Gastrocnemius medialis (tissue), 4 donors: ENCODE data around the gene FGF13. TPM values are rescaled to one million over a fixed set of nuclear protein-coding genes. Genes with fewer than 3 reads are reported as not detected.

Source experiments
- ATAC-seq, 2 donors: fragments of 150-250 bp; one replicate each; pipeline ENCODE4 v1.9.1; 2016
- DNase-seq, 2 donors: peaks; one replicate each; pipeline ENCODE4 v3.0.0-alpha.2; 2019
- H3K27ac ChIP-seq, 4 donors: fragments of 200-600 bp; sonication (generic); 1 replicate in 1 of 4; 2 replicates in 3 of 4; pipeline ENCODE4 v1.5.1; 2016 to 2018; ENCODE audit warnings: mild to moderate bottlenecking in 2 of 4, moderate library complexity in 1 of 4
- H3K27me3 ChIP-seq, 3 donors: fragments of 200-600 bp; sonication (generic) in 2 of 3; 1 replicate in 1 of 3; 2 replicates in 2 of 3; pipeline versions ENCODE4 v1.5.1 to v1.6.0; 2016 to 2019; ENCODE audit warnings: mild to moderate bottlenecking in 1 of 3, moderate library complexity in 1 of 3
- H3K36me3 ChIP-seq, 2 donors: fragments of 200-600 bp; sonication (generic) in 1 of 2; one replicate each; pipeline ENCODE4 v1.5.1; 2017 to 2018
- H3K4me1 ChIP-seq, 2 donors: fragments of 200-600 bp; sonication (generic) in 1 of 2; one replicate each; pipeline ENCODE4 v1.5.1; 2016 to 2017; ENCODE audit warnings: mild to moderate bottlenecking in 2 of 2
- H3K4me3 ChIP-seq, 4 donors: fragments of 200-600 bp; sonication (generic) in 3 of 4; 1 replicate in 1 of 4; 2 replicates in 3 of 4; pipeline ENCODE4 v1.5.1; 2016 to 2019; ENCODE audit warnings: mild to moderate bottlenecking in 2 of 4
- H3K9me3 ChIP-seq, 3 donors: fragments of 200-600 bp; sonication (generic) in 2 of 3; 1 replicate in 1 of 3; 2 replicates in 2 of 3; pipeline ENCODE4 v1.5.1; 2016 to 2019
- CTCF ChIP-seq, 5 experiments: fragments of 450-650 bp in 3 of 5; fragments of 200-600 bp in 2 of 5; sonication (generic) in 2 of 5; IDR thresholded peaks in 4 of 5; conservative IDR thresholded peaks in 1 of 5; 1 replicate in 4 of 5; 2 replicates in 1 of 5; pipeline ENCODE4 v1.5.1; 2016 to 2019; ENCODE audit warnings: antibody characterized with exemption in 5 of 5, mild to moderate bottlenecking in 3 of 5, moderate library complexity in 3 of 5
- POLR2A ChIP-seq, 2 donors: fragments of 450-650 bp; IDR thresholded peaks; one replicate each; pipeline ENCODE4 v1.6.1; 2017; ENCODE audit warnings: antibody characterized with exemption in 2 of 2, mild to moderate bottlenecking in 2 of 2, moderate library complexity in 2 of 2
- in situ Hi-C, 4 donors: fragments of 200-750 bp; cut with MboI; loops; one replicate each; pipeline versions ENCODE4 v1.15.0 to v1.8.0; 2017; ENCODE audit warnings: low sequenced_read_pairs in 4 of 4
- intact Hi-C: fragments of 100-400 bp; cut with DNase I; formaldehyde crosslinking; loops from one replicate; pipeline ENCODE4 v1.15.1; 2023; ENCODE audit warnings: low total_unique reads
- total RNA-seq, 4 donors: library from RNA; depleted of rRNA; stranded (reverse); fragments of >200 nt; gene quantifications; one replicate each; pipeline versions ENCODE4 v1.1.0 to v1.2.3, GENCODE V29; 2016

Gene FGF13
- total RNA-seq, 4 donors from 2014 or later = 12.5 to 25.0 (median 14.4) TPM

- no peak overlapping the region for H3K27ac ChIP-seq
- no peak overlapping the region for H3K4me3 ChIP-seq
- no peaks in the 10 kb centered on the region for H3K4me1 ChIP-seq
- intact Hi-C loops = loop anchor here (5.0 to 10.0 kb wide), 2 partner anchors 554 to 621 kb away; no protein-coding TSS in a partner anchor
- H3K36me3 ChIP-seq = no peaks in the 10 kb centered on the region
- H3K9me3 ChIP-seq = no peaks in the 10 kb centered on the region
- H3K27me3 ChIP-seq = no peaks in the 10 kb centered on the region
- TF ChIP-seq CTCF (IDR thresholded peaks at IDR 0.05 in 4 of 5, conservative IDR thresholded peaks at IDR 0.05 in 1 of 5) (peak in 1 of 5 experiments; percentile 53), POLR2A (IDR thresholded peaks at IDR 0.05) (no peak)
- ATAC-seq (no peak), DNase-seq (no peak)
- in situ Hi-C loops = loop anchor here in 2 of 4 donors (10.0 kb wide), 1 partner anchor 624 kb away; no protein-coding TSS in a partner anchor
Measured at GRCh38 chrX:138748480-138748879, 37.0 kb upstream of the FGF13 start.

GRCh38 chrX:138745196-138745595, 33.7 kb upstream of the FGF13 start:
- in situ Hi-C loops = loop anchor here in 2 of 4 donors (10.0 kb wide), 1 partner anchor 620 kb away; no protein-coding TSS in a partner anchor
- DNase-seq (no peak), ATAC-seq (no peak)
- H3K9me3 ChIP-seq = no peaks in the 10 kb centered on the region
- H3K4me1 ChIP-seq = peaks cover 0 to 3% of the 10 kb centered on the region in 2 donors
- no peak overlapping the region for H3K27ac ChIP-seq
- intact Hi-C loops = loop anchor here (5.0 to 10.0 kb wide), 2 partner anchors 550 to 618 kb away; no protein-coding TSS in a partner anchor
- TF ChIP-seq CTCF (IDR thresholded peaks at IDR 0.05 in 4 of 5, conservative IDR thresholded peaks at IDR 0.05 in 1 of 5) (peak; percentile 10 to 78 (median 52)), POLR2A (IDR thresholded peaks at IDR 0.05) (no peak)
- no peaks in the 10 kb centered on the region for H3K27me3 ChIP-seq
- H3K36me3 ChIP-seq = no peaks in the 10 kb centered on the region
- no peak overlapping the region for H3K4me3 ChIP-seq

GRCh38 chrX:138742217-138742616, 30.7 kb upstream of the FGF13 start:
- Histone ChIP-seq H3K4me1 (peaks cover 0 to 3% of the 10 kb centered on the region in 2 donors), H3K27ac (no peak overlapping the region), H3K9me3 (no peaks in the 10 kb centered on the region), H3K36me3 (no peaks in the 10 kb centered on the region), H3K4me3 (no peak overlapping the region), H3K27me3 (no peaks in the 10 kb centered on the region)
- no peak for DNase-seq
- in situ Hi-C loops = loop anchor here in 2 of 4 donors (10.0 kb wide), 1 partner anchor 617 kb away; no protein-coding TSS in a partner anchor
- TF ChIP-seq CTCF (IDR thresholded peaks at IDR 0.05 in 4 of 5, conservative IDR thresholded peaks at IDR 0.05 in 1 of 5) (no peak), POLR2A (IDR thresholded peaks at IDR 0.05) (no peak)
- intact Hi-C loops = loop anchor here (10.0 kb wide), 1 partner anchor 547 kb away; no protein-coding TSS in a partner anchor
- ATAC-seq = no peak

- Histone ChIP-seq H3K36me3 (no peaks in the 10 kb centered on the region), H3K27me3 (no peaks in the 10 kb centered on the region), H3K27ac (no peak overlapping the region), H3K9me3 (no peaks in the 10 kb centered on the region), H3K4me3 (no peak overlapping the region), H3K4me1 (peaks cover 0 to 3% of the 10 kb centered on the region in 2 donors)
- DNase-seq (no peak), ATAC-seq (no peak)
- no peak for TF ChIP-seq POLR2A (IDR thresholded peaks at IDR 0.05)
- TF ChIP-seq CTCF (IDR thresholded peaks at IDR 0.05 in 4 of 5, conservative IDR thresholded peaks at IDR 0.05 in 1 of 5) = no peak
- intact Hi-C loops = loop anchor here (10.0 kb wide), 1 partner anchor 546 kb away; no protein-coding TSS in a partner anchor
- in situ Hi-C loops = loop anchor here in 2 of 4 donors (10.0 kb wide), 1 partner anchor 616 kb away; no protein-coding TSS in a partner anchor
Measured at GRCh38 chrX:138740341-138740740, 28.8 kb upstream of the FGF13 start.
